Measurements from ENCODE around the gene COL23A1.
"Not testable (repeated sequence)": the region's sequence is repeated elsewhere in the genome, so short reads cannot be mapped to it uniquely, and the experiment has no call there.

Gene COL23A1

DNA sequence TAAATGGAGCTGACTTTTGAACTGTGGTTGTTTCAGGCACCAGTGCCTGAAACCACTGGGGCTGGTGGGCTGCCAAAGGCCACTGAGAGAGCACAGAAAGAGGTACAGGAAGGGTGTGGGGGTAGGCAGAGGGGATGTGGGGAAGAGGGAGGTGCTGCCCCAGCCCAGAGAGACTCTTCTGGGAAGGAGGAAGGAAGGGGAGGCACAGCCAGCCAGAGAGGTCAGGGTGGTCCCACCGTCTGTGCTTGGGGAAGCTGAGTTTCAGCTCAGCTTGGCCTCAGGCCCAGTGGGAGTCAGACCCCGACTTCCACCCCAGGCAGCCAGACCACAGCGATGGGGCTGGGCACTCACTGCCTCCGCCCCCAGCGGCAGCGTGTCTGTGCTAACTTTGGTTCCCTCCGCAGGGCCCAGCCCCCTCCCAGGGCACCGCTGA lies 348.9 kb downstream of the COL23A1 start:
- H3K79me2 ChIP-seq (ENCODE audit: low read length): no peaks in the 10 kb centered on the region
- H3K4me1 ChIP-seq (ENCODE audit: low read length): no peaks in the 10 kb centered on the region
- H2AFZ ChIP-seq (ENCODE audit: low read length): no peak overlapping the region
- peaks cover 5% of the 10 kb centered on the region for H3K27me3 ChIP-seq (replicated peaks; ENCODE audit: insufficient read depth, low read length)
- no peaks in the 10 kb centered on the region for H3K36me3 ChIP-seq (replicated peaks; ENCODE audit: insufficient read depth, low read length)
- H3K9ac ChIP-seq (ENCODE audit: low read length): no peak overlapping the region
- no peaks in the 10 kb centered on the region for H3K9me3 ChIP-seq (replicated peaks; ENCODE audit: insufficient read depth, low read length)
- TF ChIP-seq EZH2 (optimal IDR thresholded peaks at IDR 0.05; ENCODE audit: low read depth, low read length): no peak
- TF ChIP-seq, protein P1, sequence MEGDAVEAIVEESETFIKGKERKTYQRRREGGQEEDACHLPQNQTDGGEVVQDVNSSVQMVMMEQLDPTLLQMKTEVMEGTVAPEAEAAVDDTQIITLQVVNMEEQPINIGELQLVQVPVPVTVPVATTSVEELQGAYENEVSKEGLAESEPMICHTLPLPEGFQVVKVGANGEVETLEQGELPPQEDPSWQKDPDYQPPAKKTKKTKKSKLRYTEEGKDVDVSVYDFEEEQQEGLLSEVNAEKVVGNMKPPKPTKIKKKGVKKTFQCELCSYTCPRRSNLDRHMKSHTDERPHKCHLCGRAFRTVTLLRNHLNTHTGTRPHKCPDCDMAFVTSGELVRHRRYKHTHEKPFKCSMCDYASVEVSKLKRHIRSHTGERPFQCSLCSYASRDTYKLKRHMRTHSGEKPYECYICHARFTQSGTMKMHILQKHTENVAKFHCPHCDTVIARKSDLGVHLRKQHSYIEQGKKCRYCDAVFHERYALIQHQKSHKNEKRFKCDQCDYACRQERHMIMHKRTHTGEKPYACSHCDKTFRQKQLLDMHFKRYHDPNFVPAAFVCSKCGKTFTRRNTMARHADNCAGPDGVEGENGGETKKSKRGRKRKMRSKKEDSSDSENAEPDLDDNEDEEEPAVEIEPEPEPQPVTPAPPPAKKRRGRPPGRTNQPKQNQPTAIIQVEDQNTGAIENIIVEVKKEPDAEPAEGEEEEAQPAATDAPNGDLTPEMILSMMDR (IDR thresholded peaks at IDR 0.05; ENCODE audit: low read length): no peak
- TF ChIP-seq EZH2phosphoT487 (IDR thresholded peaks at IDR 0.05; ENCODE audit: low read length): no peak
- H3K9me2 ChIP-seq (replicated peaks; ENCODE audit: insufficient read depth, low read length): no peaks in the 10 kb centered on the region
- H3F3A ChIP-seq (ENCODE audit: insufficient read depth, low read length): no peaks in the 10 kb centered on the region
- no peak overlapping the region for H3K27ac ChIP-seq (ENCODE audit: low read length)
- H3K4me3 ChIP-seq (ENCODE audit: low read length): no peak overlapping the region
- no peaks in the 10 kb centered on the region for H4K20me1 ChIP-seq (ENCODE audit: insufficient read depth, low read length)
- no peak overlapping the region for H3K4me2 ChIP-seq (ENCODE audit: low read depth, low read length)
- no peak for DNase-seq

DNA sequence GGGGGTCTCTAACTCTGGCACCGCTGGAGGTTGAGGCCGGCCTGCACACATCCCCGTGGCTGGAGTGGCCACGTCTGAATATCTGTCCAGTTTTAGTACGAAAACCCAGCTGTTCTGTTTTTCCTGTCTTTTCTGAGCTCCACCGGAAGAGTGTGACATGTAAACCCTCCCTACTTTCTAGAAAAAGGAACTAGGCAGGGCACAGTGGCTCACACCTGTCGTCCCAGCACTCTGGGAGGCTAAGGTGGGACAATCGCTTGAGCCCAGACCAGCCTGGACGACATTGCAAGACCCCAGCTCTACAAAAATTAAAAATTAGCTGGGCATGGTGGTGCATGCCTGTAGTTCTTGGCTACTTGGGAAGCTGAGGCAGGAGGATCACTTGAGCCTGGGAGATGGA lies 349.4 kb downstream of the COL23A1 start:
- H3K4me2 ChIP-seq (ENCODE audit: low read depth, low read length): no peak overlapping the region

DNA sequence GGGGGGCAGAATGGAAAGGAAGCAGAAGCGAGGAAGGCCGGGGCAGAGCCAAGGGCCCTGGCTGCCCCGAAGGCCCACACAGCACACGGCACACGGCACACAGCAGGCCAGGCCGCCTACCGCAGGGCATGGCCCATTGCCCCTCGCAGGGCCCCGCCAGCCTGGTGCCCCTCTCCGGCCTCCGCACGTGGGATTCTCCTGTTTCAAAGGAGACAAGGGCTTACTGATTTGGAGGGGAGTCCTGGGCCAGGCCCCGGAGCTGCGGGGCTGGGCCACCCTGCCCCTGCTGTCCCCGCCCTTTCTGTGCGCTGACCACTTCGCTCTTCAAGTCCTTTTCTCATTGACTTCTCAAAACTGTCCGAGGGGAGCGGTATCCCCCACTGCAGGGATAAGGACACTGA lies 349.9 kb downstream of the COL23A1 start:
- DNase-seq: no peak
- Histone ChIP-seq H3K4me1 (ENCODE audit: low read length) (no peaks in the 10 kb centered on the region), H3K4me2 (ENCODE audit: low read depth, low read length) (no peak overlapping the region), H3K4me3 (ENCODE audit: low read length) (no peak overlapping the region), H3K79me2 (ENCODE audit: low read length) (no peaks in the 10 kb centered on the region), H4K20me1 (ENCODE audit: insufficient read depth, low read length) (no peaks in the 10 kb centered on the region), H3K9me2 (replicated peaks; ENCODE audit: insufficient read depth, low read length) (no peaks in the 10 kb centered on the region), H2AFZ (ENCODE audit: low read length) (no peak overlapping the region), H3F3A (ENCODE audit: insufficient read depth, low read length) (no peaks in the 10 kb centered on the region), H3K9ac (ENCODE audit: low read length) (no peak overlapping the region), H3K27ac (ENCODE audit: low read length) (no peak overlapping the region), H3K27me3 (replicated peaks; ENCODE audit: insufficient read depth, low read length) (no peaks in the 10 kb centered on the region; the same call in 1 of the 2 replicates), H3K36me3 (replicated peaks; ENCODE audit: insufficient read depth, low read length) (no peaks in the 10 kb centered on the region), H3K9me3 (replicated peaks; ENCODE audit: insufficient read depth, low read length) (no peaks in the 10 kb centered on the region)
- TF ChIP-seq EZH2phosphoT487 (IDR thresholded peaks at IDR 0.05; ENCODE audit: low read length) (no peak), EZH2 (optimal IDR thresholded peaks at IDR 0.05; ENCODE audit: low read depth, low read length) (no peak)
- TF ChIP-seq, protein P1 (IDR thresholded peaks at IDR 0.05; ENCODE audit: low read length): no peak

More for the DNA sequence above, 349.4 kb downstream of the COL23A1 start:
- no peaks in the 10 kb centered on the region for H3K4me1 ChIP-seq (ENCODE audit: low read length)
- H3K9me3 ChIP-seq (replicated peaks; ENCODE audit: insufficient read depth, low read length): no peaks in the 10 kb centered on the region
- H3K4me3 ChIP-seq (ENCODE audit: low read length): no peak overlapping the region
- H2AFZ ChIP-seq (ENCODE audit: low read length): no peak overlapping the region
- TF ChIP-seq EZH2 (optimal IDR thresholded peaks at IDR 0.05; ENCODE audit: low read depth, low read length) (no peak), EZH2phosphoT487 (IDR thresholded peaks at IDR 0.05; ENCODE audit: low read length) (no peak)
- TF ChIP-seq, protein P1 (IDR thresholded peaks at IDR 0.05; ENCODE audit: low read length): no peak
- H3K9ac ChIP-seq (ENCODE audit: low read length): no peak overlapping the region
- H3K27me3 ChIP-seq (replicated peaks; ENCODE audit: insufficient read depth, low read length): peaks cover 2% of the 10 kb centered on the region
- no peak overlapping the region for H3K27ac ChIP-seq (ENCODE audit: low read length)
- H3F3A ChIP-seq (ENCODE audit: insufficient read depth, low read length): no peaks in the 10 kb centered on the region
- H4K20me1 ChIP-seq (ENCODE audit: insufficient read depth, low read length): no peaks in the 10 kb centered on the region
- no peaks in the 10 kb centered on the region for H3K79me2 ChIP-seq (ENCODE audit: low read length)
- no peaks in the 10 kb centered on the region for H3K9me2 ChIP-seq (replicated peaks; ENCODE audit: insufficient read depth, low read length)
- no peak for DNase-seq
- no peaks in the 10 kb centered on the region for H3K36me3 ChIP-seq (replicated peaks; ENCODE audit: insufficient read depth, low read length)

DNA sequence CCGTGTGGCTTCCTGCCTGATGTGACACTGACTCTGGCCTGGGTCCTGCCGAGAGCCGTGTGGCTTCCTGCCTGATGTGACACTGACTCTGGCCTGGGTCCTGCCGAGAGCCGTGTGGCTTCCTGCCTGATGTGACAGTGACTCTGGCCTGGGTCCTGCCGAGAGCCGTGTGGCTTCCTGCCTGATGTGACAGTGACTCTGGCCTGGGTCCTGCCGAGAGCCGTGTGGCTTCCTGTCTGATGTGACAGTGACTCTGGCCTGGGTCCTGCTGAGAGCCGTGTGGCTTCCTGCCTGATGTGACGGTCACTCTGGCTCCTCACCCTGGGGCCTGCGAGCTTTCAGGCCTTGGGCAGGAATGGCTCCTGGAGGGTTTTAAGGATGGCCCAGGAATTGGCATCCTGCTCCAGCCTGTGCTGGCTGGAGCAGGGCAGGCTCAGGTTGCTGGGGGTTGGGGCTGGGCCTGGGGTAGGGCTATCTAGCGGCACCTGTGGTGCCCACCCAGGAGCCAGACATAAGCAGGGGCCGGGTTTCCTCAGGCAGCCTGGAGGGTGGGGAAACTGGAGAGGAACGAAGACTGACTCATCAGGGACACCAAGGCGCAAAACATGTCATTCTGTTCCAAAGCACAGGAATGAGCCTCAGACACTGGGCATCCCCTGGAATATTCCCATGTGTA lies 350.4 kb downstream of the COL23A1 start:
- H3K4me1 ChIP-seq (ENCODE audit: low read length); H3F3A ChIP-seq (ENCODE audit: insufficient read depth, low read length); H3K4me3 ChIP-seq (ENCODE audit: low read length); H3K4me2 ChIP-seq (ENCODE audit: low read depth, low read length); H3K9ac ChIP-seq (ENCODE audit: low read length); H2AFZ ChIP-seq (ENCODE audit: low read length); H3K27ac ChIP-seq (ENCODE audit: low read length); H4K20me1 ChIP-seq (ENCODE audit: insufficient read depth, low read length); H3K27me3 ChIP-seq (replicated peaks; ENCODE audit: insufficient read depth, low read length); H3K79me2 ChIP-seq (ENCODE audit: low read length); DNase-seq; H3K36me3 ChIP-seq (replicated peaks; ENCODE audit: insufficient read depth, low read length); H3K9me3 ChIP-seq (replicated peaks; ENCODE audit: insufficient read depth, low read length); H3K9me2 ChIP-seq (replicated peaks; ENCODE audit: insufficient read depth, low read length): not testable (repeated sequence)

Data from MM.1S (cell line).